A549 (cell line): Measurements from ENCODE around the gene NFILZ. TPM values are rescaled to one million over a fixed set of nuclear protein-coding genes. Genes with fewer than 3 reads are reported as not detected.

Experiments used
- BCL3 ChIP-seq: fragments of >200 bp; sonication (Bioruptor Twin); formaldehyde crosslinking; IDR thresholded peaks from 3 replicates; pipeline ENCODE4 v1.6.1; 2016
- CBX8 ChIP-seq: fragments of 200-600 bp; sonication (generic); IDR thresholded peaks from 2 replicates; pipeline ENCODE4 v1.6.1; 2016
- CTCF ChIP-seq: fragments of >200 bp; sonication (Bioruptor Twin); formaldehyde crosslinking; IDR thresholded peaks from 3 replicates; pipeline ENCODE4 v1.5.1; 2016
- E2F6 ChIP-seq: IDR thresholded peaks from 2 replicates; pipeline ENCODE4 v1.6.1; 2012; ENCODE audit warnings: low read depth, borderline replicate concordance
- EHMT2 ChIP-seq: fragments of 200-600 bp; sonication (generic); IDR thresholded peaks from 2 replicates; pipeline ENCODE4 v1.6.1; 2016; ENCODE audit warnings: antibody characterized with exemption, low read depth, mild to moderate bottlenecking, moderate library complexity
- FOSB ChIP-seq: fragments of 250-450 bp; sonication (Bioruptor Pico); IDR thresholded peaks from 2 replicates; pipeline ENCODE4 v1.5.0; 2020; ENCODE audit warnings: mild to moderate bottlenecking, moderate library complexity
- FOXS1 ChIP-seq: fragments of 250-450 bp; sonication (Bioruptor Pico); IDR thresholded peaks from 2 replicates; pipeline ENCODE4 v1.5.0; 2020; ENCODE audit warnings: mild to moderate bottlenecking, moderate library complexity
- GATA3 ChIP-seq: IDR thresholded peaks from 2 replicates; pipeline ENCODE4 v1.6.1; 2012; ENCODE audit warnings: borderline replicate concordance
- HES2 ChIP-seq: fragments of >200 bp; sonication (Bioruptor Twin); formaldehyde crosslinking; IDR thresholded peaks from 2 replicates; pipeline ENCODE4 v1.6.1; 2016
- HMGXB4 ChIP-seq: fragments of 250-450 bp; sonication (Bioruptor Pico); IDR thresholded peaks from 2 replicates; pipeline ENCODE4 v1.5.0; 2021; ENCODE audit warnings: mild to moderate bottlenecking, moderate library complexity, borderline replicate concordance
- HOXA7 ChIP-seq: fragments of 250-450 bp; sonication (Bioruptor Pico); IDR thresholded peaks from 2 replicates; pipeline ENCODE4 v1.5.0; 2020; ENCODE audit warnings: mild to moderate bottlenecking, moderate library complexity
- HOXB13 ChIP-seq: fragments of 250-450 bp; sonication (Bioruptor Pico); IDR thresholded peaks from 2 replicates; pipeline ENCODE4 v1.5.0; 2020; ENCODE audit warnings: low read depth, mild to moderate bottlenecking, moderate library complexity
- JUN ChIP-seq, 2 experiments: fragments of >200 bp; sonication (Bioruptor Twin); formaldehyde crosslinking; IDR thresholded peaks; 2 replicates in 1 of 2; 3 replicates in 1 of 2; pipeline ENCODE4 v1.6.1; 2016 to 2017
- JUNB ChIP-seq: fragments of >200 bp; sonication (Bioruptor Twin); formaldehyde crosslinking; IDR thresholded peaks from 2 replicates; pipeline ENCODE4 v1.6.1; 2016
- KDM5A ChIP-seq: fragments of 200-600 bp; sonication (generic); IDR thresholded peaks from 2 replicates; pipeline ENCODE4 v1.6.1; 2016; ENCODE audit warnings: antibody characterized with exemption, mild to moderate bottlenecking
- MAZ ChIP-seq: fragments of 150-350 bp; IDR thresholded peaks from 2 replicates; pipeline ENCODE4 v1.6.1; 2014; ENCODE audit warnings: antibody characterized with exemption, low read depth, low read length, borderline replicate concordance
- NFE2L2 ChIP-seq: fragments of 150-350 bp; conservative IDR thresholded peaks from 2 replicates; pipeline ENCODE4 v1.6.1; 2014; ENCODE audit warnings: low read length
- POLR2A ChIP-seq: IDR thresholded peaks from 2 replicates; pipeline ENCODE4 v1.6.1; 2012; ENCODE audit warnings: mild to moderate bottlenecking, low read length
- RAD21 ChIP-seq, 2 experiments: fragments of >200 bp in 1 of 2; sonication (Bioruptor Twin) in 1 of 2; formaldehyde crosslinking in 1 of 2; IDR thresholded peaks in 1 of 2; conservative IDR thresholded peaks in 1 of 2; 2 replicates in 1 of 2; 3 replicates in 1 of 2; pipeline ENCODE4 v1.6.1; 2012 to 2018; ENCODE audit warnings: inconsistent platforms in 1 of 2
- RARB ChIP-seq: fragments of 250-450 bp; sonication (Bioruptor Pico); IDR thresholded peaks from 2 replicates; pipeline ENCODE4 v1.8.0; 2021; ENCODE audit warnings: mild to moderate bottlenecking, moderate library complexity
- RCOR1 ChIP-seq: fragments of 150-350 bp; IDR thresholded peaks from 2 replicates; pipeline ENCODE4 v1.6.1; 2014; ENCODE audit warnings: antibody characterized with exemption, low read length, low read depth
- RFX5 ChIP-seq: fragments of 450-650 bp; IDR thresholded peaks from 2 replicates; pipeline ENCODE4 v1.7.1; 2014; ENCODE audit warnings: antibody characterized with exemption, mild to moderate bottlenecking, moderate library complexity
- RNF2 ChIP-seq: fragments of 200-600 bp; sonication (generic); IDR thresholded peaks from 2 replicates; pipeline ENCODE4 v1.6.1; 2016; ENCODE audit warnings: low read depth, mild to moderate bottlenecking, antibody characterized with exemption, moderate library complexity, borderline replicate concordance
- TFCP2L1 ChIP-seq: fragments of 250-450 bp; sonication (Bioruptor Pico); IDR thresholded peaks from 2 replicates; pipeline ENCODE4 v1.5.0; 2021; ENCODE audit warnings: mild to moderate bottlenecking
- TP53 ChIP-seq: fragments of 250-450 bp; sonication (Bioruptor Pico); IDR thresholded peaks from 2 replicates; pipeline ENCODE4 v1.5.0; 2021; ENCODE audit warnings: mild to moderate bottlenecking, moderate library complexity
- USF2 ChIP-seq: fragments of 450-650 bp; IDR thresholded peaks from 2 replicates; pipeline ENCODE4 v1.6.1; 2014; ENCODE audit warnings: antibody characterized with exemption
- ZC3H11A ChIP-seq: fragments of 450-650 bp; IDR thresholded peaks from 2 replicates; pipeline ENCODE4 v1.6.1; 2014; ENCODE audit warnings: antibody characterized with exemption, mild to moderate bottlenecking
- ZNF302 ChIP-seq: fragments of 250-450 bp; sonication (Bioruptor Pico); IDR thresholded peaks from 2 replicates; pipeline ENCODE4 v1.9.0; 2021; ENCODE audit warnings: inconsistent platforms, mild to moderate bottlenecking, moderate library complexity
- polyA plus RNA-seq, 4 experiments: library from polyadenylated mRNA; depleted of rRNA in 3 of 4; stranded (reverse); fragments of >200 nt; fragmentation: RNase III in 1 of 4; extraction: RNeasy Plus Mini Kit Qiagen cat#74134 plus additional on column Dnase treatment in 1 of 4; gene quantifications; 2 replicates in 3 of 4; 3 replicates in 1 of 4; pipeline ENCODE4 v1.2.3, GENCODE V29; 2011 to 2017

NFILZ gene
- polyA plus RNA-seq, 2 of the 4 experiments (the other 2 are of a cell fraction): not detected

GRCh38 chr19:8611877-8612806 lies 18.3 kb upstream of the NFILZ start (continued):
- TF ChIP-seq CTCF: no peak
- no peak for TF ChIP-seq RCOR1
- no peak for TF ChIP-seq RNF2
- peak; percentile 60; the same call in 1 of the 2 replicates for TF ChIP-seq JUNB
- no peak for TF ChIP-seq ZNF302 (CRISPR knock-in tag)
- TF ChIP-seq E2F6: no peak
- TF ChIP-seq GATA3: peak; percentile 81
- peak; percentile 41 to 83; a peak in 4 of 5 replicates for TF ChIP-seq JUN (IDR thresholded peaks at IDR 0.05)
- TF ChIP-seq TP53 (CRISPR knock-in tag): no peak
- TF ChIP-seq HES2: no peak
- TF ChIP-seq HMGXB4: no peak
- TF ChIP-seq POLR2A: no peak
- no peak for TF ChIP-seq HOXA7 (CRISPR knock-in tag)
- TF ChIP-seq FOSB (CRISPR knock-in tag): no peak
- TF ChIP-seq CBX8: no peak
- peak; percentile 83 for TF ChIP-seq RARB (CRISPR knock-in tag)
- no peak for TF ChIP-seq EHMT2
- no peak for TF ChIP-seq RFX5
- TF ChIP-seq RAD21 (conservative IDR thresholded peaks at IDR 0.05 in 1 of 2, IDR thresholded peaks at IDR 0.05 in 1 of 2): no peak; a peak in 1 of 5 replicates
- TF ChIP-seq TFCP2L1 (CRISPR knock-in tag): no peak
- no peak for TF ChIP-seq USF2
- no peak for TF ChIP-seq NFE2L2
- TF ChIP-seq HOXB13 (CRISPR knock-in tag): no peak
- no peak for TF ChIP-seq KDM5A
- no peak for TF ChIP-seq ZC3H11A
- no peak for TF ChIP-seq FOXS1 (CRISPR knock-in tag)
- no peak for TF ChIP-seq BCL3
- no peak for TF ChIP-seq MAZ
